PFSK-1 (cell line): ENCODE results near the gene JAM3.

Experiments used
- FOXP2 ChIP-seq: optimal IDR thresholded peaks from 2 replicates; pipeline ENCODE3; 2011; ENCODE audit warnings: borderline replicate concordance, control low read depth, inconsistent platforms; ENCODE audit not compliant: insufficient read depth; ENCODE audit errors: extremely low read length, extremely low read depth
- POLR2AphosphoS5 ChIP-seq: IDR thresholded peaks from 2 replicates; pipeline ENCODE4 v1.6.1; 2012; ENCODE audit warnings: low read depth, mild to moderate bottlenecking, control low read depth, low read length, moderate library complexity
- SIN3A ChIP-seq: IDR thresholded peaks from 2 replicates; pipeline ENCODE4 v1.6.1; 2012; ENCODE audit warnings: mild to moderate bottlenecking, low read length, moderate library complexity, borderline replicate concordance; ENCODE audit not compliant: insufficient read depth
- TAF1 ChIP-seq: IDR thresholded peaks from 2 replicates; pipeline ENCODE4 v1.6.1; 2012; ENCODE audit warnings: low read length, control low read depth, borderline replicate concordance; ENCODE audit not compliant: insufficient read depth
- TF ChIP-seq, protein P1 (sequence below), 2 experiments: IDR thresholded peaks; 2 replicates each; pipeline versions ENCODE4 v1.6.1 to v1.8.0; 2011 to 2012; ENCODE audit warnings: low read depth in 2 of 2, low read length in 2 of 2, control low read depth in 1 of 2, inconsistent platforms in 1 of 2, mild to moderate bottlenecking in 1 of 2, moderate library complexity in 1 of 2; ENCODE audit not compliant: insufficient read depth in 1 of 2

The JAM3 gene

DNA sequence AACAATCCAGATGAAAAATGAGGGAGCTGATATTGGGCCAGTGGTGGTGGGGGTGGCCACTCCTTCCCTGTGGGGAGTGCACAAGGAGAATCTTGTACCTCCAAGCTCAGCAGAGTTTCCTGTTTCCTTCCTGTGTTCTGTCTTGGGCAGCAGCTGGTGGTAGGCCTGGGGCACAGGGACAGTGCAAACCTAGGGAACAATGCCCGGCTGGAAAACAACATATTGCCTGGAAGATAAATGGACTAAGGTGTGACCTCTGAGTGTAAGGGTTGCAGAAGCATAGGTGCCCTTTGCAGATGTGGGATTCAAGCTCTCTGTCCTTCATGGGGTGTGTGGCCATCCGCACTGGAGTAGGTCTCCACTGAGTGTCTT lies 5.8 kb upstream of the JAM3 start:
- TF ChIP-seq, protein P1, sequence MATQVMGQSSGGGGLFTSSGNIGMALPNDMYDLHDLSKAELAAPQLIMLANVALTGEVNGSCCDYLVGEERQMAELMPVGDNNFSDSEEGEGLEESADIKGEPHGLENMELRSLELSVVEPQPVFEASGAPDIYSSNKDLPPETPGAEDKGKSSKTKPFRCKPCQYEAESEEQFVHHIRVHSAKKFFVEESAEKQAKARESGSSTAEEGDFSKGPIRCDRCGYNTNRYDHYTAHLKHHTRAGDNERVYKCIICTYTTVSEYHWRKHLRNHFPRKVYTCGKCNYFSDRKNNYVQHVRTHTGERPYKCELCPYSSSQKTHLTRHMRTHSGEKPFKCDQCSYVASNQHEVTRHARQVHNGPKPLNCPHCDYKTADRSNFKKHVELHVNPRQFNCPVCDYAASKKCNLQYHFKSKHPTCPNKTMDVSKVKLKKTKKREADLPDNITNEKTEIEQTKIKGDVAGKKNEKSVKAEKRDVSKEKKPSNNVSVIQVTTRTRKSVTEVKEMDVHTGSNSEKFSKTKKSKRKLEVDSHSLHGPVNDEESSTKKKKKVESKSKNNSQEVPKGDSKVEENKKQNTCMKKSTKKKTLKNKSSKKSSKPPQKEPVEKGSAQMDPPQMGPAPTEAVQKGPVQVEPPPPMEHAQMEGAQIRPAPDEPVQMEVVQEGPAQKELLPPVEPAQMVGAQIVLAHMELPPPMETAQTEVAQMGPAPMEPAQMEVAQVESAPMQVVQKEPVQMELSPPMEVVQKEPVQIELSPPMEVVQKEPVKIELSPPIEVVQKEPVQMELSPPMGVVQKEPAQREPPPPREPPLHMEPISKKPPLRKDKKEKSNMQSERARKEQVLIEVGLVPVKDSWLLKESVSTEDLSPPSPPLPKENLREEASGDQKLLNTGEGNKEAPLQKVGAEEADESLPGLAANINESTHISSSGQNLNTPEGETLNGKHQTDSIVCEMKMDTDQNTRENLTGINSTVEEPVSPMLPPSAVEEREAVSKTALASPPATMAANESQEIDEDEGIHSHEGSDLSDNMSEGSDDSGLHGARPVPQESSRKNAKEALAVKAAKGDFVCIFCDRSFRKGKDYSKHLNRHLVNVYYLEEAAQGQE (IDR thresholded peaks at IDR 0.05; ENCODE audit: insufficient read depth in 1 of 2, low read depth in 2 of 2, low read length in 2 of 2), result no peak
- TF ChIP-seq FOXP2, result no peak
- TF ChIP-seq TAF1, result no peak
- TF ChIP-seq POLR2AphosphoS5, result no peak
- no peak for TF ChIP-seq SIN3A

DNA sequence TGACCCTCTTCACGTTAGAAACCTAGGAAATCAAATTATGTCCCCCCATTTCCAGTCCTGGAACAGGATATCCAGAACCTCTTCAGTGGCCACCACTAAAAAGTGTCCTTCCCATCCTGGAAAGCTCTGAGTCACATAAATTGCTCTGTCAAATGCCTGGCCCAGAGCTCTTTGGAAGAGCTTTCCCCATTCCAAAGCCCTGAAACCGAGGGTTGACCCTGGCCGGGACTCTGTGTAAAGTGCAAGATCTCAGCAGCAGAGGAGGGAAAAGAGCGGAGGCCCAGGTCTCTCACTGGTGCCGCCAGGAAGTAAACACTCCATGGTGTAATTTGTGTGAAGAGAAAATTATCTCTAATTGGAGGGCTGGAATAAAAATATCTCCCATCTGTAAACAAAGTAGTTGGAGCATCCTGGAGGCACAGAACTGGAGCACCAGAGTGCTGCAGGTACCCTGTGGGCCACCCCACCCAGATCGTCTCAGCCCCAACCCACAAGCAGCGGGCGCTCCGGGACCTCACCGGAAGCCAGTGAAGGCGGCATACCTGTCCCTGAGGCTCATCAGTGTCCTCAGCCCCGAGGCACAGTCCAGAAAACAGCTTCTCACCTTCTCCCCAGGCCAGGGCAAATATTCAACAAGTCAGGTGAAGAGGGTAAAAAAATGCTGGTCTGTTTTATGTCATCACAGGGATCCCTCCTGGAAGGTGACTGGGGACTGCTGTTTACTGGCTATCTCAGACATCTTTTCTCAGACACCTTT lies 4.7 kb upstream of the JAM3 start:
- TF ChIP-seq, protein P1 (IDR thresholded peaks at IDR 0.05; ENCODE audit: insufficient read depth in 1 of 2, low read depth in 2 of 2, low read length in 2 of 2), result no peak
- no peak for TF ChIP-seq TAF1
- no peak for TF ChIP-seq FOXP2
- TF ChIP-seq POLR2AphosphoS5, result no peak
- TF ChIP-seq SIN3A, result no peak

DNA sequence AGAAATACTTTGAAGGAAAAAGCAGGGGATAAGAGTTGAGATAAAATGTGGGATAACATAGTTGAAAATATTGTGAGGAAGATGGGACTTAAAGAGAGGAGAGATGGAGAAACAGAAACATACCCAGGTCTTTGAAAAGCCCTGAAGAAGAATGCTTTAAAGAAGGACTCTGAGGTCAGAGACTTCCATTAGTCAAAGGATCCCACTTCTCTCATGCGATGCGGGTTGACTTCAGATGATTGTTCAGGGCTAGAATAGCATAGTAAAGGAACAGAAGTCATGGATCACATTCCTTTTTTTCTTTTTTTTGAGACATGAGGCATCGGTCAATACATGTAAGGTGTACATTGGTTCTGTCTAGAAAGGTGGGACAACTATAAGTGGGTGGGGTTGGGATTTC lies 3.5 kb upstream of the JAM3 start:
- TF ChIP-seq TAF1, result no peak
- TF ChIP-seq, protein P1 (IDR thresholded peaks at IDR 0.05; ENCODE audit: insufficient read depth in 1 of 2, low read depth in 2 of 2, low read length in 2 of 2), result no peak
- TF ChIP-seq FOXP2, result no peak
- TF ChIP-seq POLR2AphosphoS5, result no peak
- no peak for TF ChIP-seq SIN3A

DNA sequence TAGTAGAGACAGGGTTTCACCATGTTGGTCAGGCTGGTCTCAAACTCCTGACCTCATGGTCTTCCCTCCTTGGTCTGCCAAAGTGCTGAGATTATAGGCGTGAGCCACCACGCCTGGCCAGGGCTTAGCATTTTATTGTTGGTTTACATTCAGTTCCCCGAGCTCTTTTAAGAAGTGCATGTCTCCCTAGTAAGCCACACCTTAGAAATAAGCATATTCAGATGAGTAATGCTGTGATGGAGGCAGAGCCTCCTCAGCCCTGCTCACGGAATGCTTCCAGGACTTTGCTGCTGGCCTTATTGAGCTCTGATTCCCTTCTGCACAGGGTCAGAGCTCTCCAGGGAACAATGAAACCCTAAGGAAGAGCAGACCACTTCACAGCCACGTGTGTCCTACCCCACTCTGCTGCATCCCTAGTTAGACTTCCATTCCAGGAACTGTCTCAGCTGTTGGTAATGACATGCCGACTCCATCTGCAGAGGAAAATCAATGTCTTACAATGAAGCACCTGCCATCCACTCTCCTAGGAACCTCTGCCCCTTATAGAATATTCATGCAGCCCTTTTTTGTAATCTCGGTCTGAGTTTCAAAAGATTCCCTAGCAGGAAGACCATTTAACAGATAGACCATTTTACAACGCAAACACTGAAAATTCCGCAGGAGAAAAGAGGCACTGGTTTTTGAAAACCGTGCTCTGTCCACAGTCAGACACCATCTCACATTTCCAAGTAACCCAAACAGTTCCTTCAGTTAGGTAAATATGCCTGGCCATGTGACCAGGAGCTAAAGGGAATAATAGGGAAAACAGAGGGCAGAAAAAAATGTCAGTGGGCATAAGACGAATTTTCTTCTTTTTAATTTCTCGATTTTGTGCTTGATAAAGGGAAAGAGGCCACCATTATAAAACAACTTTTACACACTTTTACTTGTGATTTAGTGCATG lies 1.7 kb upstream of the JAM3 start:
- no peak for TF ChIP-seq FOXP2

DNA sequence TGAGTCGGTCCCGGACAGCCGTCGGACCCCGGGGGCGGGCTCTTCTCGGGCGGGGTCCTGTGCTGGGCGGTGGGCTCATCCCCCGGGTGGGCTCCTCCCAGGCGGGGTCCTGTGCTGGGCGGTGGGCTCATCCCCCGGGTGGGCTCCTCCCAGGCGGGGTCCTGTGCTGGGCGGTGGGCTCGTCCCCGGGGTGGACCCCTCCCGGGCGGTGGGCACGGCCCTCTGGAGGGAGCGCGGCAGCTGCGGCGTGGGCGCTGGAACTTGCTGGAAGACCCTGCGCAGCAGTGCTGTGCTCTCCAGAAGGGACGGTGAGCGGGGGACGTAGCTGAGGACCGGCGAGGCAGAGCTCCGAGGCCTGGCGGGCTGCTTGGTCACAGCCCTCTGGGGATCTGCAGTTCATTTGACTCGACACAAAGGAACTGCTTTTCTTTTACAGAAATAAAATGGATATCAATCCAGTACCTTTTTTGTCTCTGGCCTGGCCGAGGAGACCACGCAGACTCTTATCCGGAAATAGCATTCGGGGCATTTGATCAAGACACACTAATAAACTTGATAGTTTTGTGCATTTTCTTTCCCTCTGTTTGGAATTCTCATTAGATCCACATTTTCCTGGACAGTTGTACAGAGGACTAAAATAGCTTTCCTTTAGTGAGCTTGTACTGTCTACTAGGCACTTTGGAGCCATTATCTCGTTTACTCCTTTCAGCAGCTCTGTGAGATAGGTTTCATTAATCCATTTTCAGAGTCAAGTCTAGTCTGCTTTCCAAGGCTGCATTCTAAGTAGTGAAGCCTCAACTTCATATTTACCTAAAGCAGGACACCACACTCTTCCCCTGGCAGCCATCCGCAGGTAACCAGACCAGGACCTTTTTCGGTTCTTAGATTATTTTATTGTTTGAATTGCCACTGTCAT lies 812 bp downstream of the JAM3 start:
- TF ChIP-seq FOXP2 (no peak), POLR2AphosphoS5 (no peak), TAF1 (no peak), SIN3A (no peak)
- TF ChIP-seq, protein P1 (IDR thresholded peaks at IDR 0.05; ENCODE audit: insufficient read depth in 1 of 2, low read depth in 2 of 2, low read length in 2 of 2), result no peak
